Omental fat pad (tissue), 4 donors: ENCODE results near the gene DMRTB1. TPM values are rescaled to one million over a fixed set of nuclear protein-coding genes. Genes with fewer than 3 reads are reported as not detected.

Source experiments
- ATAC-seq: fragments of 150-250 bp; one replicate; pipeline ENCODE4 v1.9.1; 2016; ENCODE audit warnings: mild to moderate bottlenecking, moderate library complexity; ENCODE audit not compliant: low FRiP score
- DNase-seq: peaks from one replicate; pipeline ENCODE4 v3.0.0-alpha.2; 2019; ENCODE audit warnings: low spot score
- total RNA-seq, 4 donors: library from RNA; depleted of rRNA; stranded (reverse); fragments of >200 nt; gene quantifications; one replicate each; pipeline ENCODE4 v1.1.0, GENCODE V29; 2016
- TF ChIP-seq, protein P1 (sequence below), 3 donors: fragments of 450-650 bp; IDR thresholded peaks; one replicate each; pipeline ENCODE4 v1.5.1; 2016 to 2017; ENCODE audit warnings: antibody characterized with exemption in 3 of 3, mild to moderate bottlenecking in 3 of 3, moderate library complexity in 2 of 3

Gene DMRTB1
- total RNA-seq, 4 donors from 2014 or later, result not detected

- ATAC-seq (no peak), DNase-seq (no peak)
- TF ChIP-seq, protein P1, sequence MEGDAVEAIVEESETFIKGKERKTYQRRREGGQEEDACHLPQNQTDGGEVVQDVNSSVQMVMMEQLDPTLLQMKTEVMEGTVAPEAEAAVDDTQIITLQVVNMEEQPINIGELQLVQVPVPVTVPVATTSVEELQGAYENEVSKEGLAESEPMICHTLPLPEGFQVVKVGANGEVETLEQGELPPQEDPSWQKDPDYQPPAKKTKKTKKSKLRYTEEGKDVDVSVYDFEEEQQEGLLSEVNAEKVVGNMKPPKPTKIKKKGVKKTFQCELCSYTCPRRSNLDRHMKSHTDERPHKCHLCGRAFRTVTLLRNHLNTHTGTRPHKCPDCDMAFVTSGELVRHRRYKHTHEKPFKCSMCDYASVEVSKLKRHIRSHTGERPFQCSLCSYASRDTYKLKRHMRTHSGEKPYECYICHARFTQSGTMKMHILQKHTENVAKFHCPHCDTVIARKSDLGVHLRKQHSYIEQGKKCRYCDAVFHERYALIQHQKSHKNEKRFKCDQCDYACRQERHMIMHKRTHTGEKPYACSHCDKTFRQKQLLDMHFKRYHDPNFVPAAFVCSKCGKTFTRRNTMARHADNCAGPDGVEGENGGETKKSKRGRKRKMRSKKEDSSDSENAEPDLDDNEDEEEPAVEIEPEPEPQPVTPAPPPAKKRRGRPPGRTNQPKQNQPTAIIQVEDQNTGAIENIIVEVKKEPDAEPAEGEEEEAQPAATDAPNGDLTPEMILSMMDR (IDR thresholded peaks at IDR 0.05), result no peak
Observed at GRCh38 chr1:53480678-53481077, 21.5 kb downstream of the DMRTB1 start.

GRCh38 chr1:53481456-53481855 is 22.3 kb downstream of the DMRTB1 start:
- ATAC-seq, result no peak
- TF ChIP-seq, protein P1 (IDR thresholded peaks at IDR 0.05), result no peak
- DNase-seq, result no peak

DNA sequence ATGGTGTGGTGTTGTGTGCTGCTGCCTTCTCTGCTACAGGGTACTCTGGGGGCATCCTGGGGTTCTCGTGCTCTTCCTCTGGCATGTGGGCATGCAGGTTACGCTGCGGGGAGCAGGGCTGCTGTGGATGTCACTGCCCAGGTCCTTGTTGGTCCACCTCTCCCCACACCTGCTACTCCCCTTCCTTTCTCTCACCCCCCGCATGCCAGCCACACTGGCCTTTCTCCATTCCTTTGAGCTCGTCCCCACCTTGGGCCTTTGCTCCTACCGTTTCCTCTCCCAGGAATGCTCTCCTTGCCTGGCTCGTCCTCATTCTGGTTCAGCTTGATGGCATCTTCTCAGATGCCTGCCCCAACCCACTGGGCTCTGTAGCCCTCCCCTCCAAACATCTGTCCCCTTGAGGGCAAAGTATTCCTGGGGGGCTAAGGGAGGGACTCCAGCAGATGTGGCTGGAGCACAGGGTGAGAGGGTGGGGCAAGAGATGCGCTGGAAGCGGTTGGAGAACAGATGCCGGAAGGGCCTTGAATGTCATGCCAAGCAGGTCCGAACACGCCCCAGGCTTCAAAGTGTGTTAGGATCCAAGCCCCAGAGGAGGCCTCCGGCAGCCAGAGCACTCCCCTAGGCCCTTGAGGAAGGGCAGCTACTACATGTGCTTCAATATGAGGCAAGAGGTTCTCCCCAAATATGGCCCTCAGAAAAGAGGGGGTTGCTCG is 23.4 kb downstream of the DMRTB1 start:
- TF ChIP-seq, protein P1 (IDR thresholded peaks at IDR 0.05), result no peak
- DNase-seq (no peak), ATAC-seq (no peak)

DNA sequence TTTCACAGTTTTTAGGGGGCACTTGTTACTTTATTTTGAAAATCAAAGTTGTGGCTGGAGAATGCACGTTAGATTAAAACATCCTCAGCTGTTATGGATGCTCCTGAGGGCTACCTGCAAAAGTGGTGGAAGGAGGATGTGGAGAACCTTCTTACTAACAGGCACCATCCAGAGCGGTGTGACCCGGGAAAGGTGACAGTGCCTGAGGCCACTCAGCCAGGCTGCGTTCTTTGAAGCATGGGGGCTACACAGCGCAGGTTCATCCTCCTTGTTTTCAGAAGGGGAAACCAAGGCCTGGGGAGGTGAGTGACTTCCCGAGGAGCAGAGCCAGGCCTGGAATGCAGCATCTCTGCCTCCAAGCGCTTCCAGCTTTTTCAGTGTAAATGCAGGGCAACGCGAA is 24.0 kb downstream of the DMRTB1 start:
- TF ChIP-seq, protein P1 (IDR thresholded peaks at IDR 0.05), result no peak
- no peak for ATAC-seq
- DNase-seq, result no peak

- TF ChIP-seq, protein P1 (IDR thresholded peaks at IDR 0.05), result no peak
- ATAC-seq, result no peak
- DNase-seq, result no peak
Observed at GRCh38 chr1:53483656-53484055, 24.5 kb downstream of the DMRTB1 start.

GRCh38 chr1:53484705-53485477 is 25.7 kb downstream of the DMRTB1 start:
- no peak for ATAC-seq
- TF ChIP-seq, protein P1 (IDR thresholded peaks at IDR 0.05), result no peak
- DNase-seq, result no peak
